ENCODE results near the gene SBF2.

DNA sequence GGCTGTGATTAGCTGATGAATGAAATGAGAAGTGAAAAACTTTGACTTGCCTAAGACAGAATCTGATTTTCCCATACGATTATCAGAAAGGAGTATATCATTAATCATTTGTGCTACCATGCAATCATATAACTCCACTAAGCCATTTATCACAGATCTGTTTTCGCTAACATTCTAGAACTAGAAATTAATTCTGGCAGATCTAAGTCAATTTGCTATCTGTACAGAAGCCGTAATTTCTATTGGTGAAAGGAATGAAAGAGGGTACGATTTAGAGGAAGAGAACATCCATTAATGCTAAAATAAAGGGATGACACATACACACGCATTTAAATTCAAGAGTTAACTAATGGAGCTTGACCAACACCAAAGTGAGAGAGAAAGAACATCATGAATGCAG lies 201.6 kb downstream of the SBF2 start:
- no peak for TF ChIP-seq POLR2A (IDR thresholded peaks at IDR 0.05)
- TF ChIP-seq, protein P1, sequence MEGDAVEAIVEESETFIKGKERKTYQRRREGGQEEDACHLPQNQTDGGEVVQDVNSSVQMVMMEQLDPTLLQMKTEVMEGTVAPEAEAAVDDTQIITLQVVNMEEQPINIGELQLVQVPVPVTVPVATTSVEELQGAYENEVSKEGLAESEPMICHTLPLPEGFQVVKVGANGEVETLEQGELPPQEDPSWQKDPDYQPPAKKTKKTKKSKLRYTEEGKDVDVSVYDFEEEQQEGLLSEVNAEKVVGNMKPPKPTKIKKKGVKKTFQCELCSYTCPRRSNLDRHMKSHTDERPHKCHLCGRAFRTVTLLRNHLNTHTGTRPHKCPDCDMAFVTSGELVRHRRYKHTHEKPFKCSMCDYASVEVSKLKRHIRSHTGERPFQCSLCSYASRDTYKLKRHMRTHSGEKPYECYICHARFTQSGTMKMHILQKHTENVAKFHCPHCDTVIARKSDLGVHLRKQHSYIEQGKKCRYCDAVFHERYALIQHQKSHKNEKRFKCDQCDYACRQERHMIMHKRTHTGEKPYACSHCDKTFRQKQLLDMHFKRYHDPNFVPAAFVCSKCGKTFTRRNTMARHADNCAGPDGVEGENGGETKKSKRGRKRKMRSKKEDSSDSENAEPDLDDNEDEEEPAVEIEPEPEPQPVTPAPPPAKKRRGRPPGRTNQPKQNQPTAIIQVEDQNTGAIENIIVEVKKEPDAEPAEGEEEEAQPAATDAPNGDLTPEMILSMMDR (IDR thresholded peaks at IDR 0.05), result no peak

All from esophagus squamous epithelium (tissue), 4 donors.